Activated CD4-positive, alpha-beta T cell treated with anti-CD3 and anti-CD28 coated beads for 1 hour (primary cell): Measurements from ENCODE around the gene TMEM214.

Source experiments
- DNase-seq: peaks from one replicate; pipeline ENCODE4 v3.0.0-alpha.2; 2020

Gene TMEM214

GRCh38 chr2:27032495-27033252, at the start of gene TMEM214:
TSS of gene TMEM214 (plus strand) at chr2:27032965. CDS start at chr2:27033016, 51 bp downstream.
- peak; percentile 63 for DNase-seq

- no peak for DNase-seq
Measured at GRCh38 chr2:26983746-26984145, 49.0 kb upstream of the TMEM214 start.

GRCh38 chr2:26985807-26986206, 47.0 kb upstream of the TMEM214 start:
- no peak for DNase-seq

GRCh38 chr2:26986576-26986975, 46.2 kb upstream of the TMEM214 start:
- no peak for DNase-seq

GRCh38 chr2:26988058-26988860, 44.5 kb upstream of the TMEM214 start:
- DNase-seq, result no peak

GRCh38 chr2:26989156-26989555, 43.6 kb upstream of the TMEM214 start:
- DNase-seq, result no peak

GRCh38 chr2:26991717-26992116, 41.0 kb upstream of the TMEM214 start:
- DNase-seq, result no peak

GRCh38 chr2:26993768-26994167, 39.0 kb upstream of the TMEM214 start:
- no peak for DNase-seq

- no peak for DNase-seq
Measured at GRCh38 chr2:26994983-26995382, 37.8 kb upstream of the TMEM214 start.

- no peak for DNase-seq
Measured at GRCh38 chr2:26997394-26997793, 35.4 kb upstream of the TMEM214 start.

GRCh38 chr2:26998323-26998722, 34.4 kb upstream of the TMEM214 start:
- DNase-seq, result no peak

GRCh38 chr2:27000228-27000627, 32.5 kb upstream of the TMEM214 start:
- no peak for DNase-seq

GRCh38 chr2:27000995-27001394, 31.8 kb upstream of the TMEM214 start:
- no peak for DNase-seq

- no peak for DNase-seq
Measured at GRCh38 chr2:27001950-27002349, 30.8 kb upstream of the TMEM214 start.

GRCh38 chr2:27003007-27003406, 29.8 kb upstream of the TMEM214 start:
- DNase-seq, result no peak

GRCh38 chr2:27003857-27004256, 28.9 kb upstream of the TMEM214 start:
- DNase-seq, result no peak

- DNase-seq, result no peak
Measured at GRCh38 chr2:27006602-27007415, 26.0 kb upstream of the TMEM214 start.

GRCh38 chr2:27007416-27008374, 25.1 kb upstream of the TMEM214 start:
- no peak for DNase-seq

GRCh38 chr2:27008678-27009077, 24.1 kb upstream of the TMEM214 start:
- DNase-seq, result no peak

GRCh38 chr2:27009083-27009482, 23.7 kb upstream of the TMEM214 start:
- no peak for DNase-seq

GRCh38 chr2:27009716-27010115, 23.0 kb upstream of the TMEM214 start:
- no peak for DNase-seq

GRCh38 chr2:27010139-27010538, 22.6 kb upstream of the TMEM214 start:
- DNase-seq, result no peak
